GM20000 (cell line): ENCODE results near the gene KDELR3.
"Not testable (repeated sequence)": the region's sequence is repeated elsewhere in the genome, so short reads cannot be mapped to it uniquely, and the experiment has no call there.

Experiments
- DNase-seq: peaks from one replicate; pipeline ENCODE4 v3.0.0; 2012; ENCODE audit warnings: low spot score
- TF ChIP-seq, protein P1 (sequence below): IDR thresholded peaks from 2 replicates; pipeline ENCODE4 v1.5.1; 2012; ENCODE audit warnings: mild to moderate bottlenecking, control low read depth; ENCODE audit errors: extremely low read depth, missing control alignments

KDELR3 gene

DNA sequence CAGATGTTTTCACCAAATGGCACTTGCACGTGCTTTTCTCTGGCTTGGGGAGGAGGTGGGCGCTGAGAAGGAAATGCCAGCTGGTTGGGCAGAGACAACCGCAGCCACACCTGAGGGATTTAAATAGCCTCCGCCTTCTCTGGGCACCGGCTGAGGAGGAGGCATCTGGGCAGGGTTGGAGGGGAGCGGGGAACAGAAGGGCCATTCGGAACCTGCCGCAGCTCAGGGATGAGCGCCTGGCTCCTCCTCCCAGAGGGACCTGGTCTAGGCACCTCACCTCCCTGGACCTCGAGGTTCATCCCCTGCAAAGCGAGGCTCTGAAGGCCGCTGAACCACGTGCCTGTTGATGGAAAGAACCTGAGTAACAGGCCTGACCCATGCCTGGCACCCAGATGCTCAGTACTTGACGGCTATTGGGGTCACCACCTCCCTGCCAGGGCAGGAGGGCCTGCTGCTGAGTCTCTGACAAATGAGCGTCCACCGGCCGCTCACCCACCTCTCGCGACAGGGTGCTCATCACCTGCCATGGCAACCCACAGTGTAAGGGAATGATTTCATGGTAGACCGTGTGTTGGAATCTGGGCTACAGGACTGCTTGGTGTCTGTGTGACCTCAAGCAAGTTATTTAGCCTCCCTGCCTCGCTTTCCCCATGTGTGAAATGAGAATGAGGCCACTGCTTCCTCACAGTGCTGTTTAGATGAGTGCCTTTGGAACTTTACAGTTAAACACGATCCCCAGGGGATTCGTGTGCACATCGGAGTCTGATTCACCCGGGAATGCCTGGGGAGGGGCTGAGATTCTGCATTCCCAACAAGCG lies 2.0 kb upstream of the KDELR3 start:
- TF ChIP-seq, protein P1, sequence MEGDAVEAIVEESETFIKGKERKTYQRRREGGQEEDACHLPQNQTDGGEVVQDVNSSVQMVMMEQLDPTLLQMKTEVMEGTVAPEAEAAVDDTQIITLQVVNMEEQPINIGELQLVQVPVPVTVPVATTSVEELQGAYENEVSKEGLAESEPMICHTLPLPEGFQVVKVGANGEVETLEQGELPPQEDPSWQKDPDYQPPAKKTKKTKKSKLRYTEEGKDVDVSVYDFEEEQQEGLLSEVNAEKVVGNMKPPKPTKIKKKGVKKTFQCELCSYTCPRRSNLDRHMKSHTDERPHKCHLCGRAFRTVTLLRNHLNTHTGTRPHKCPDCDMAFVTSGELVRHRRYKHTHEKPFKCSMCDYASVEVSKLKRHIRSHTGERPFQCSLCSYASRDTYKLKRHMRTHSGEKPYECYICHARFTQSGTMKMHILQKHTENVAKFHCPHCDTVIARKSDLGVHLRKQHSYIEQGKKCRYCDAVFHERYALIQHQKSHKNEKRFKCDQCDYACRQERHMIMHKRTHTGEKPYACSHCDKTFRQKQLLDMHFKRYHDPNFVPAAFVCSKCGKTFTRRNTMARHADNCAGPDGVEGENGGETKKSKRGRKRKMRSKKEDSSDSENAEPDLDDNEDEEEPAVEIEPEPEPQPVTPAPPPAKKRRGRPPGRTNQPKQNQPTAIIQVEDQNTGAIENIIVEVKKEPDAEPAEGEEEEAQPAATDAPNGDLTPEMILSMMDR = no peak
- peak; percentile 16 for DNase-seq

DNA sequence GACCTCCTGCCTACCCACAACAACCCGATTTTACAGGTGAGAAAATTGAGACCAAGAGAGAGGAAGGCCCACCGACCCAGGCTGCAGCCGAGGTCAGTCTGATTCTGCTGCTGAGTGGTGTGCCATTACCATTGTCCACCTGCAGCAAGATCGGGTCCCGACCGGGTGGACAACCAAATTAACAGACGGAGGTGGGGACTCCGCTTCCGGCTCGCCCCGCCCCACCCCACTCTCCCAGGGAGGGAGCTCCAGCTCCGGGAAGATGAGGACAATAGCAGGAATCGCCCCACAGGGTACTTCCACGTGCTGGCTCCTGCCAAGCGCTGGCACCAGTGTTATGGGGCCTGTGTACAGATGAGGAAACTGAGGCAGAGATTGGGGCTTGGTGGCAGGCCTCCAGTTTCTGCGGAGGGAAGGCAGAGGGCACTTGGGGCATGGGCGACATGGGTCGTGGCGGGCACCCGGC lies 425 bp upstream of the KDELR3 start:
- DNase-seq = no peak
- TF ChIP-seq, protein P1 = no peak

DNA sequence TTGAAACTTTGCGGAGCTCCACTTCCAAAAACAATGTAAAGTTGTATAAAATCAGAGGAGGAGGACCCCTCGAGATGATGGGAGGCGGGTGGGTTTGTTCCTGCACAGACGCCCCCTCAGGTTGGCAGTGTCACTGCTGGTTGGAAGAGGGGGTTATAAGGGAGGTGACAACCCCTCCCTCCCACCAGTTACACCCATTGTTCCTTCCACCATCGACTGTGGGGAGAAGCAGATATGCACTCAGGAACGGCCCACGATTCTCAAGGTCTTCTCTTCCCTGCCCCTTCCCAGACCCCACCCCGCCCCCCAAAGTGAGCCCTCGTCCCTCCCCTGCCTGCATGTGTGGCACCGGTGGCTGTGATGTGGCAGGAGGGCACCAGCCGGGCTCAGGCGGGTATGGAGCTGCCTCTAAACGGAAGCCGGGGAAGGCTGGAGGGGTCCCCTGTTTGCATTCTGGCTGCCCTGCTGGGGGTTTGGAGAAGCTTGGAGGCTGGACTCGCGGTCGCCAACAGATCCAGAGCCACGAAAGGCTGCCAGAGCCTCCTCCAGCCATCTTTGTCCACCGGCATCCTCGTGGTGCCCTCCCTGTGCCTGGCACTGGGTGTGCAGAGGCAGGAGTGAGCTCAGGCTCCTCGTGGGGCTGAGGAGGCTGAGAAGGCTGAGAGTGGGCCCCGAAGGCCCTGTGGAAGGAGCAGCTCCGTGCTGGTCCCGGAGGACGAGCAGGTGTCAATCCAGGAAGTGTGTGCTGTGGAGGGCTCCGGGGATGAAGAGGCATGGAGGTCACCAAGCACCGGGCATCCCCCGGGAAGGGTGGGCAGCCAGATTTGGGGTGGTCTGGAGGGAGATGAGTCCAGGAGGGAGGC lies 778 bp downstream of the KDELR3 start:
- DNase-seq = peak; percentile 29
- TF ChIP-seq, protein P1 = no peak

DNA sequence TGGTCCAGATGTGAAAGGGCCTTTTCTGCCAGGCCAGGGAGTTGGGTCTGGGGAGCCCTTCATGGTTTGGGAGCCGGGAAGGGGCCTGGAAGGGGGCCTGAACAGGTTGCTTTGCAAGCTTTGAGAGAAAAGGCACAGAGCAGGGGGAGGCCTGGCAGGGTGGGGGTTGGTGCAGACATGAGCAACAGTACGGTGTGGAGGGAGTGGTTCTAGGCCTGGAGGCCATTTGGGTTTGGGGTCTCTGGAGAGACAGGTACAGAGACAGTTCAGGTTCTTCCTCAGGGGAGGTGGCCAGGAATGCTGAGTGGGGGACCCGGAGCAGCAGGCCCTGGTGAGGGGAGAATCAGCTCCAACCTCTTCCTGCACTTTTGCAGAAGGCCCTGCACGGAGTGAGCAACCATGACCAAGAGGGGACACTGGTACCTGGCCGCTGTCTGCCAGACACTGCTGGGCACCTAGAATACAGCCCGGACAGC lies 1.4 kb downstream of the KDELR3 start:
- peak; percentile 18 for DNase-seq

DNA sequence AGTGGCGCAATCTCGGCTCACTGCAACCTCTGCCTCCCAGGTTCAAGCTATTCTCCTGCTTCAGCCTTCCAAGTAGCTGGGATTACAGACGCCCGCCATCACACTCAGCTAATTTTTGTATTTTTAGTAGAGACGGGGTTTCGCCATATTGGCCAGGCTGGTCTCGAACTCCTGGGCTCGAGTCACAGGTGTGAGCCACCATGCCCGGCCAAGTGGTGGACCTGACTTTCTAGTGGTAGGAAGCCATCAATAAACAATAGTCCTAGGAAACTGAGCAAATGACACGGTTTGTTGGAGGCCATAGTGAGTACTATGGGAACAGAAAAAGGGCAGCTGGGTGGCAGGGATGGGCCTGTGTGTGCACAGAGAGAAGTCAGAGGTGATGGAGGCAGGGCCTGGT lies 2.3 kb downstream of the KDELR3 start:
- not testable (repeated sequence) for DNase-seq

More for the DNA sequence above, 1.4 kb downstream of the KDELR3 start:
- TF ChIP-seq, protein P1 = no peak

DNA sequence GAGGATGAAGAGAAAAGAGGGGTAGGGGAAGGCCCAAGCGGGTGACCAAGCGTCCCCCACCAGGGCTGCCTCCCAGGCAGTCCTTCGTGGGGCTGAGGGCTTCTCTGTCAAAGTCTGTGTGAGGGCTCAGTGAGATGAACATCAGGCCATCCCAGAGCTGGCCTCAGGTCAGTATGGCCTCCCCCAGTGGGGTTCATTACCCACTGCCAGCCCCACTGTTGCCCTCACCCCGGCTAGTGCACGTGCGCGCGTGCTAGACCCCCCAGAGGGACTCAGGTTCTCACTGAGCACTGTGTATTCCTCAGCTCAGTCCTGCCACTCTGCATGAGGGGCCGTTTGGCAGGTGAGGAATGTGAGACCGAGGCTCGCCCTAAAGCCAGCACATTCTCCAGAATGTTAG lies 3.3 kb downstream of the KDELR3 start:
- DNase-seq = no peak
- TF ChIP-seq, protein P1 = no peak

DNA sequence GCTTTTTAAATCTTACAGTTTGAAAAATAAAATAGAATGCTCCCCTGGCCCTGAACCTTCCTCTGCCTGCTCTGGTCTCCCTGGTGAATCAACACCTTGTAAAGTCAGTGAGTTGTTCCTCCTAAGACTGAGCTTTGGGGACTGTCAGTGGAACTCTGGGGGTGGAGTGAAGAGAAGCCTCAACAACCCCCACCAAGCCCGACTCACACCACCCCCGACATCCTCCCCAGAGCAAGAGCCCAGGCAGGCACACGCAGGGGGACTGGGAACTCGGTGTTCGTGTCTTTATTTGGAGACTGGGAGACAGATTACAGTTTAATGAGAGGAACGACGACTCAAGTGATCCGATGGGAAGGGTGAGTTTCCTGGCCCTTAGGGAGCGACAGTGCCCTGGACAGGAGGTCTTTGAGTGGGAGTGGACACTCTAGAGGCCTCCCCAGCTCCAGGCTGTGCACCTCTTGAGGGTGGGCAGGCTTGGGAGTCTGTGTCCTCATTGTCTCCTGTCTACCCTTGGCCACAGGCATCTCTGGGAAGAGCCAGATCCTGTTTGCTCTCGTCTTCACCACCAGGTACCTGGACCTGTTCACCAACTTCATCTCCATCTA lies 6.2 kb downstream of the KDELR3 start:
- no peak for DNase-seq
- TF ChIP-seq, protein P1 = no peak
